PC-9 (cell line): ENCODE data around the gene DOCK1. TPM values are rescaled to one million over a fixed set of nuclear protein-coding genes. Genes with fewer than 3 reads are reported as not detected.

ENCODE experiments used
- BruUV-seq: library from RNA; stranded (reverse); fragments of 400-500 nt; replicated peaks from 2 replicates; lab custom pipeline; 2021; lab: Mats Ljungman, UMichigan
- CTCF ChIA-PET: fragments of 300-600 bp; sonication (Branson Sonifier 250); formaldehyde crosslinking; loops from one replicate; lab custom pipeline; 2022; ENCODE audit warnings: antibody characterized with exemption; lab: Charles Lee
- POLR2A ChIA-PET: fragments of 300-600 bp; sonication (Branson Sonifier 250); formaldehyde crosslinking; loops from one replicate; lab custom pipeline; 2022; ENCODE audit warnings: antibody characterized with exemption; ENCODE audit not compliant: unreplicated experiment; lab: Charles Lee
- DNase-seq, 2 experiments: peaks; one replicate each; pipeline versions ENCODE4 v3.0.0 to v3.0.0-alpha.2; 2015 to 2022; ENCODE audit warnings: mixed read lengths in 1 of 2
- H2AFZ ChIP-seq: fragments of 200-600 bp; sonication (generic); 2 replicates; pipeline ENCODE4 v1.8.1; 2017; ENCODE audit warnings: antibody characterized with exemption
- H3F3A ChIP-seq: fragments of 200-600 bp; sonication (generic); 2 replicates; pipeline ENCODE4 v1.8.1; 2017; ENCODE audit warnings: antibody characterized with exemption, mild to moderate bottlenecking, low read depth; ENCODE audit not compliant: insufficient read depth
- H3K27ac ChIP-seq: fragments of 200-600 bp; sonication (generic); 2 replicates; pipeline ENCODE4 v1.6.1; 2016; ENCODE audit warnings: mixed run types
- H3K27me3 ChIP-seq: fragments of 200-600 bp; sonication (generic); 2 replicates; pipeline ENCODE4 v1.6.1; 2016; ENCODE audit warnings: low read depth, mixed run types; ENCODE audit not compliant: insufficient read depth
- H3K36me3 ChIP-seq: fragments of 200-600 bp; sonication (generic); 2 replicates; pipeline ENCODE4 v1.6.1; 2016; ENCODE audit warnings: low read depth, mixed run types
- H3K4me1 ChIP-seq: fragments of 200-600 bp; sonication (generic); replicated peaks from 2 replicates; pipeline ENCODE4 v1.6.1; 2016; ENCODE audit warnings: mixed run types; ENCODE audit not compliant: insufficient read depth
- H3K4me2 ChIP-seq: fragments of 200-600 bp; sonication (generic); 2 replicates; pipeline ENCODE4 v1.6.1; 2017; ENCODE audit warnings: mixed run types
- H3K4me3 ChIP-seq: fragments of 200-600 bp; sonication (generic); 2 replicates; pipeline ENCODE4 v1.6.1; 2016; ENCODE audit warnings: mixed run types
- H3K79me2 ChIP-seq: fragments of 200-600 bp; sonication (generic); 2 replicates; pipeline ENCODE4 v1.6.1; 2017; ENCODE audit warnings: low read depth, mixed run types
- H3K9me2 ChIP-seq: fragments of 200-600 bp; sonication (generic); 2 replicates; pipeline ENCODE4 v1.8.1; 2017; ENCODE audit warnings: mild to moderate bottlenecking; ENCODE audit not compliant: insufficient read depth
- H3K9me3 ChIP-seq: fragments of 200-600 bp; sonication (generic); 2 replicates; pipeline ENCODE4 v1.8.1; 2016; ENCODE audit warnings: low read depth; ENCODE audit not compliant: insufficient read depth
- H4K20me1 ChIP-seq: fragments of 200-600 bp; sonication (generic); 2 replicates; pipeline ENCODE4 v1.8.1; 2017; ENCODE audit not compliant: insufficient read depth
- EZH2 ChIP-seq: fragments of 200-600 bp; sonication (generic); IDR thresholded peaks from 2 replicates; pipeline ENCODE4 v1.8.0; 2017; ENCODE audit warnings: antibody characterized with exemption, low read depth
- intact Hi-C: fragments of 100-400 bp; cut with micrococcal nuclease; formaldehyde crosslinking; loops from one replicate; pipeline ENCODE4 v1.10.0; 2022; ENCODE audit not compliant: unreplicated experiment
- total RNA-seq: library from RNA; stranded (reverse); gene quantifications from 2 replicates; pipeline ENCODE4 v1.2.3, GENCODE V29; 2021
- TF ChIP-seq, protein P1 (sequence below): fragments of 200-600 bp; sonication (generic); conservative IDR thresholded peaks from 2 replicates; pipeline ENCODE4 v1.6.1; 2017; ENCODE audit warnings: mixed run types, antibody characterized with exemption, mild to moderate bottlenecking, moderate library complexity

Gene DOCK1
- total RNA-seq, 1 experiment from 2014 or later = 24.8 TPM

DNA sequence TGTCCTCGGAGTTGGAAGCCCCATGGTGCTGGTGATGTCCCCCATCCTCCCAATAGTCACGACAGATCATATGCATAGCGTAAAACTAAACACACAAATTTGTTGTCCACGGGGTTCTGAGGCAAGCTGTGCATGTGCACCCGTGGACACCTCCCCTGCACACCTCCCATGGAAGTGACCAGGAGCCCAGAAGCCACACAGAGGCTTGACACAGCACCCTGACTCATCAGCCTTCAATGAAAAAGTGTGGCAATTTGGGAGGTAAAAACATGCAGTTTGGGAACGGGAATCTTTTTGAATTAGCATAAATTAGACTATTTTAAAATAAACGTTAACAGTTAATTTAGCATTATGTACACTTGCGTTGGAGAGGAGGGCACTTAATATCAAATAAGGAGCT is 554.7 kb downstream of the DOCK1 start:
- no TSS peak for BruUV-seq
- CTCF ChIA-PET = no interaction called here
- intact Hi-C loops = no loop called here

GRCh38 chr10:127462643-127463295 is 557.5 kb downstream of the DOCK1 start:
- Histone ChIP-seq H3K9me2 (no peaks in the 10 kb centered on the region), H3K27me3 (peaks cover 46% of the 10 kb centered on the region), H3K4me2 (no peak overlapping the region), H3K4me1 (no peaks in the 10 kb centered on the region), H3K27ac (no peak overlapping the region), H3F3A (no peaks in the 10 kb centered on the region), H3K4me3 (no peak overlapping the region), H2AFZ (no peak overlapping the region), H3K9me3 (no peaks in the 10 kb centered on the region), H3K36me3 (no peaks in the 10 kb centered on the region), H4K20me1 (no peaks in the 10 kb centered on the region), H3K79me2 (no peaks in the 10 kb centered on the region)
- no peak for DNase-seq
- no TSS peak for BruUV-seq
- ChIA-PET CTCF (no interaction called here), POLR2A (no interaction called here)
- intact Hi-C loops = no loop called here
- no peak for TF ChIP-seq EZH2
- TF ChIP-seq, protein P1, sequence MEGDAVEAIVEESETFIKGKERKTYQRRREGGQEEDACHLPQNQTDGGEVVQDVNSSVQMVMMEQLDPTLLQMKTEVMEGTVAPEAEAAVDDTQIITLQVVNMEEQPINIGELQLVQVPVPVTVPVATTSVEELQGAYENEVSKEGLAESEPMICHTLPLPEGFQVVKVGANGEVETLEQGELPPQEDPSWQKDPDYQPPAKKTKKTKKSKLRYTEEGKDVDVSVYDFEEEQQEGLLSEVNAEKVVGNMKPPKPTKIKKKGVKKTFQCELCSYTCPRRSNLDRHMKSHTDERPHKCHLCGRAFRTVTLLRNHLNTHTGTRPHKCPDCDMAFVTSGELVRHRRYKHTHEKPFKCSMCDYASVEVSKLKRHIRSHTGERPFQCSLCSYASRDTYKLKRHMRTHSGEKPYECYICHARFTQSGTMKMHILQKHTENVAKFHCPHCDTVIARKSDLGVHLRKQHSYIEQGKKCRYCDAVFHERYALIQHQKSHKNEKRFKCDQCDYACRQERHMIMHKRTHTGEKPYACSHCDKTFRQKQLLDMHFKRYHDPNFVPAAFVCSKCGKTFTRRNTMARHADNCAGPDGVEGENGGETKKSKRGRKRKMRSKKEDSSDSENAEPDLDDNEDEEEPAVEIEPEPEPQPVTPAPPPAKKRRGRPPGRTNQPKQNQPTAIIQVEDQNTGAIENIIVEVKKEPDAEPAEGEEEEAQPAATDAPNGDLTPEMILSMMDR = no peak

More for the DNA sequence above, 554.7 kb downstream of the DOCK1 start:
- Histone ChIP-seq H3K9me2 (no peaks in the 10 kb centered on the region), H3K27ac (no peak overlapping the region), H3K27me3 (peaks cover 21% of the 10 kb centered on the region), H3F3A (no peaks in the 10 kb centered on the region), H4K20me1 (no peaks in the 10 kb centered on the region), H3K9me3 (no peaks in the 10 kb centered on the region), H3K4me2 (no peak overlapping the region), H3K79me2 (no peaks in the 10 kb centered on the region), H3K4me3 (no peak overlapping the region), H2AFZ (no peak overlapping the region), H3K36me3 (no peaks in the 10 kb centered on the region), H3K4me1 (no peaks in the 10 kb centered on the region)
- TF ChIP-seq, protein P1 = no peak
- no peak for TF ChIP-seq EZH2
- POLR2A ChIA-PET = no interaction called here
- DNase-seq = no peak

GRCh38 chr10:127463548-127463947 is 558.3 kb downstream of the DOCK1 start:
- Histone ChIP-seq H3K9me2 (no peaks in the 10 kb centered on the region), H4K20me1 (no peaks in the 10 kb centered on the region), H3K27ac (no peak overlapping the region), H3K36me3 (no peaks in the 10 kb centered on the region), H3F3A (no peaks in the 10 kb centered on the region), H3K9me3 (no peaks in the 10 kb centered on the region), H3K79me2 (no peaks in the 10 kb centered on the region), H3K4me2 (no peak overlapping the region), H3K27me3 (peaks cover 54% of the 10 kb centered on the region), H3K4me1 (no peaks in the 10 kb centered on the region), H2AFZ (no peak overlapping the region), H3K4me3 (no peak overlapping the region)
- no peak for DNase-seq
- no TSS peak for BruUV-seq
- TF ChIP-seq, protein P1 = no peak
- TF ChIP-seq EZH2 = no peak
- ChIA-PET POLR2A (no interaction called here), CTCF (no interaction called here)
- intact Hi-C loops = no loop called here
